DOHH2 (cell line): ENCODE data around the gene FIGN.

Source experiments
- CTCF ChIP-seq: fragments of 200-600 bp; sonication (generic); IDR thresholded peaks from one replicate; pipeline ENCODE4 v1.5.1; 2014; ENCODE audit warnings: antibody characterized with exemption, mild to moderate bottlenecking, low read depth, low read length; ENCODE audit not compliant: poor library complexity, severe bottlenecking
- EZH2phosphoT487 ChIP-seq: fragments of 200-600 bp; sonication (generic); IDR thresholded peaks from 2 replicates; pipeline ENCODE4 v1.6.1; 2017; ENCODE audit warnings: borderline replicate concordance, mild to moderate bottlenecking, antibody characterized with exemption, low read length, moderate library complexity, mixed read lengths

- TF ChIP-seq EZH2phosphoT487 = no peak
- no peak for TF ChIP-seq CTCF
Observed at GRCh38 chr2:163759013-163759412, 23.2 kb upstream of the FIGN start.
